ENCODE measurements around the gene LENG1.
"Not testable (repeated sequence)": the region's sequence is repeated elsewhere in the genome, so short reads cannot be mapped to it uniquely, and the experiment has no call there.

LENG1 gene

DNA sequence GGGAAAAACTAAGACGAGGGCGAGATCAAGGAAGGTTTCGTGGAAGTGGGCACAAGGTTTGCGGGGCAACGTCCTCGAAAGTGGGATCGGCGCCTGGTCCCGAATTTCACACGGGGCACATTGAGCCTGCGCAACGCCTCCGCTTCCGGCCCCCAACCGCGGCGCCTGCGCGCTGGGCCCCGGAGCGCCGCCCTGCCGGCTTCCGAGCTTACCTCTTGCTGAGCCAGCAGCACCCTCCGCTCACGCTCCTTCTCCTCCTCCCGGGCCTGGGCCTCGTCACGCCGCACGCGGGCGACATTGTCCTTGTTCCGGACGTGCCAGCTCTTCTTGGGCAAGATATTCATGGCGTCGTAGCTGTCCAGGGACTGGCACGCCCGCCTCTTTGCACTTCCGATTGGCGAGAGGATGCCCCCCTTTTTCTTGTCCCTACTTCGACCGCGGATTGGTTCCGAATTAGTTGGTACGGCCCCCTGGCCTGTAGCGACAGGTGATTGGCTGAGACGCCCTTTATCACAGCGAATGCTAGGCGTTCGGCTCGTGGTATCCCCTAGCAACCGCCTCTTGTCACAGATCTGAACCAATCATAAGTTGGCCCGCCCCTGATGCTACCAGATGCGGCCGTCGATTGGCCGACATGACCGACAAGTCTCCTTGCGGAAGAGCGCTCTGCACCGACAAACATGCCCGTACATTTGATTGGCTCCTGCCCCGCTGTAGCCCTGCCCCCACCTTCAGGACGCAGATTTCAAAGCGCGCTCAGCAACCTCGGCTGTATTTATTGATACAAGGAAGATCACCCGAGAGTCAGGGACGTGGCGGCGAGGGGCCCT, at the start of gene LENG1:
LENG1 (minus strand) TSS at position 370 of the 830 bp plus-strand sequence; CDS start at position 344, 26 bp downstream.
- FAIRE-seq, result peak; percentile 99

DNA sequence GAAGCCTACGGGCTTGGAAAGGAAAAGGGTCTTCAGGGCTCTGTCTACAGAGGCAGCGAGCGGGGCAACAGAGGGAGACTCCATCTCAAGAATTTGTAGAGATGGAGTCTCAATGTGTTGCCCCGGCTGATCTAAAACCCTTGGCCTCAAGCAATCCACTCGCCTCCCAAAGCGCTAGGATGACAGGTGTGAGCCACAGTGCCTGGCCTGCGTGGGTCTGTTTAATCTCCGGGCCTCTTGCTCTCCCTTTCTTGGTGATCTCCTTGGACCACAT, 49.2 kb upstream of the LENG1 start:
- FAIRE-seq, result no peak

DNA sequence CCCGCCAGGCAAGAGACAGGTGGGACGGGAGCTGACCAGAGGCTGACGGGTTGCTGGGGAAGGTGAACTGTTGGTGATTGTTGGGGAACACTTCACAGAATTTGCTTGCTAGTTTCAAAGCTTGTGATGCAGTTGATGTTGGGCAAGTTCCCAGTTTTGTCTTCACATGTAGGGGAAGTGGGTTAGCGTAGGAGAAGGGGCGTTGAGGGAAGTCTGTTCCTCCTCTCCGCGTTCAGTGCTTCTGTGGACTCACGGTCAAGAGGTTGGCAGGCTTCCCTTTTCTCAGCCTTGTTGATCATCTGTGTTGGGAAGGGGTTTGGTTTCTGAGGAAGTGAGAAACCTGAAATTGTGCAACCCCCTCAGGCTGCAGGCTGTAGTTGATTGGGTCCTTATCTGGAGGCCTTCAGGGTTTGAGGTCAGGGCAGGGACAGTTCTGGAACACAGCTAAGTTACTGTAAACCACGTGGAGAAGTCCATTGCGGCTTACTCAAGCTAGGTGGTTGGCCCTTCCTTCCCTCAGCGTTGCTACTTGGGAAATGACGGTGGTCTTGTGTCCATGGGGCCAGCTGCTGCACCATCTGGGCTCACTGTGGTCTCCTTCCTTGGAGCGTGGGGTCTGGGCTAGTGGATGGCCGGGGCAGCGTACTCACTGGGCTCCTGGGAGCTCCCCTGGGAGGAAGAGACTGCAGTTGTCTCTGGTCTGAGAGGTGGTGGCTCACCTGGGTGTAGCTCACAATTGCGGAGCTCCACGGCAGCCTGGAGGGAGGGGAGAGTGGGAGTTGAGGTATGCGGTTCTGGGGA, 48.7 kb upstream of the LENG1 start:
- no peak for FAIRE-seq

DNA sequence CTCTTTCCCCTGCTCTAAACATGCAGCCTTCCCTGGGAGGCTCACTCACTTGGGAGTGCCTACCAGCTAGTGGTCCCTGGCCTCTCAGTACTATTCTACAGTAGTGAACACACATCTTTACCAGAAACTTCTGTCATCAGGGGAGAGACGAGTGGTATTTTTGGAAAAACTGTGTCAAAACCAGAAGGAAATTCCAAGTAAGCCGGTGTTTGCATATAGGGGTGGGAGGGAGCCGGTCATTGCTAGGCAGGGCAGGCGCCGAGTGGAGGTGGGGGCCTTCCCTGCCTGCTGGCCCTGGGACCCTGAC, 48.1 kb upstream of the LENG1 start:
- no peak for FAIRE-seq

DNA sequence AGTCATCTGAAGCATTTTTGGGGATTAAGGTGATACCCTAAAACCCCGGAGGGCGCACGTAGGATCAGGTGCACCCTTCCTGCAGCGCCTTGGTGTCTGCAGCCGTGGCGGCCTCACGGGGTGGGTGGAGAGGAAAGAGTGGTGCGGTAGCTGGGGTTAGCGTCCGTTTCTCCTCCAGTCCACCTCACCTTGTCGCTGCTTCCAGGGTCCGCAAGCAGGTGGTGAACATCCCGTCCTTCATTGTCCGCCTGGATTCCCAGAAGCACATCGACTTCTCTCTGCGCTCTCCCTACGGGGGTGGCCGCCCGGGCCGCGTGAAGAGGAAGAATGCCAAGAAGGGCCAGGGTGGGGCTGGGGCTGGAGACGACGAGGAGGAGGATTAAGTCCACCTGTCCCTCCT, 47.7 kb upstream of the LENG1 start:
- FAIRE-seq, result not testable (repeated sequence)

DNA sequence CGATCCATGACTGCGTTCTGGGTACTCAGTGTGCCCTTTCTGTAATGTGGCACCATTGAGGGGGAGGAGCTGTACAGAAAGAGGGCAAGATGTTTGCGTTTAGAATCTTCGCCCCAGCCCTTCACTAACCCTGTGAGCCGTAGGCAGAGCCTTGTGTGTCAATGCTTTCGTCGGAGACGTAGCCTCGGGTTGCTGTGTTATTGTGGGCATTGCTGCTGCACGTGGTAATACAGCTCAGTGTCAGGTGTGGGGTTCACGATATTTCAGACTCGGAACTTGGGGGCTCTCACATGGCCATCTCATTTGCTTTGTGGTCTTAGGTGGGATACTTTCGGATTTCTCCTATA, 47.3 kb upstream of the LENG1 start:
- no peak for FAIRE-seq

DNA sequence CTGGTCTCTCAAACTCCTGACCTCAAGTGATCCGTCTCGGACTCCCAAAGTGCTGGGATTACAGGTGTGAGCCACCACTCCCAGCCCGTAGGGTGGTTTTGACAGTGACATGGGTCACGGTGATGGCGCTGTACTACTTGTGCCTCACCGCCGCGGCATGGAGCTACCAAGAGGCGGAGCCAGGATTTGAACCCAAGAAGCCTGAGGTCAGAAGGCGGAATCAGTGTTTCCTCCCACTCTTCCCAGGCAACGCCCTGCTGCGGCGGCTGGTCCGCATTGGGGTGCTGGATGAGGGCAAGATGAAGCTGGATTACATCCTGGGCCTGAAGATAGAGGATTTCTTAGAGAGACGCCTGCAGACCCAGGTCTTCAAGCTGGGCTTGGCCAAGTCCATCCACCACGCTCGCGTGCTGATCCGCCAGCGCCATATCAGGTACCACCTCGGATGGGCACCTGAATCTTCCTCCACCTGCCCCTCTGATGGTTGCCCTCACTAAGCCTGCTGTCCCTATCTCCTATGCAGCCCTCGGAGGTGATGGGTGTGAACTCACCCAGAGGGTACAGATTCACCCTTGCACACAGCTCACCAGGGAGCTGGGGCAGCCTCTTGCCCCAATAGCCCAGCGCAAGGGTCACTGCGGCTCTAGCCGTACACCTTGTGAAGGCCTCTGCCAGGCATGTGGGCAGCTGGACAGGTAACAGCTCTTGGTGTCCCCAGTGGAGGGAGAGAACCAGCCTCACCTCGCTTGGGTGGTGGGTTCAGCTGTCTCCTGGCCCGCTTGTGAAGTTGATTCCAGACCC, 46.7 kb upstream of the LENG1 start:
- no peak for FAIRE-seq

DNA sequence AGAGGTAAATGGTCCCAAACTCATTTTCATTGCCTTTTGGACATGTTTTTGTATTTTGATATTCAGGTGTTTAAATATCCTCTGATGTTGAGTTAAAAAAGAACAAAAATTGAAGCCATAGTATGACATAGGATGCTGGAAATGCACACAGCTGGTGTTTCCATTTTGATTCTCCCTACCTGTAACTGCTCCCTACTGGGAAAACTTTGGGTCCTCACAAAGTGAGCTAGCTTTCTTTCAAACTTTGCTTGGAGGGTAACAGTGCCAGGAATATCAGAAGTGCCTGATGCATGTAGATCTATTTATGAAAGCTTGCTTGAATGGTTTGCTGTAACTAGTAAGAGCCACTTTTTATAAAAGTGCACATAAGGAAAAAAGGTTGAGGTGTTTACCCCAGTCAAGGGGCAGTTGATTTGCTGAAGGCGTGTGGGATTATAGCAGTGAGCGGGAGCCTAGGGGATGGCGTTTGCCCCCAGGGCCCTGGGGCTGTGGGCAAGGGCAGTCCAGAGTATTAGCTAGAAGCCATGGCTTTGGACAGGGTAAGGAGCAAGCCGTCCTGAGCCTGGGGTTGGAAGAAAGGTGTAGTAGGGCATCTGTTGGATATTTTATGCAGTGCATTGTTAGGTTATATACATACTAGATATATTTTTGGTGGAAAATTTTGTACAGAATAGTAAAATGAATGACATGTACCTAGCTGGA, 45.4 kb upstream of the LENG1 start:
- no peak for FAIRE-seq

DNA sequence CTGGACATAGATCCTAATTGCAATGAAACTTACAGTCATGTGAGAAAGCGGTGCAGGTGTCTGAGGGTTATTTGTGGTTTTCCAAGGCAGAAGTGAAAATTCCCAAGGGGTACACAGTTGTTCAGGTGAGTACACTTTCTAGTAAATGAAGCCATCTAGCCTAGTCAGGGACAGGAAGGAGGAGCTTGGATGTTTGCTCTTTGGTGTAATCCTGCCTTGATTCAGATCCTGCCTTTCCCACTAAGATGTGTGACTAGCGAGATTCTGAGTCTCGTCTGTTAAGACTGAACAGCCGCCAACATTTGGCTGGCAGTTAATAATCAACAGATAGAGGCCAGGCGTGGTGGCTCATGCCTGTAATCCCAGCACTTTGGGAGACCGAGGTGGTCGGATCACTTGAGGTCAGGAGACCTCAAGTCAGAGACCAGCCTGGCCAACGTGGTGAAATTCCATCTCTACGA, 43.7 kb upstream of the LENG1 start:
- no peak for FAIRE-seq

DNA sequence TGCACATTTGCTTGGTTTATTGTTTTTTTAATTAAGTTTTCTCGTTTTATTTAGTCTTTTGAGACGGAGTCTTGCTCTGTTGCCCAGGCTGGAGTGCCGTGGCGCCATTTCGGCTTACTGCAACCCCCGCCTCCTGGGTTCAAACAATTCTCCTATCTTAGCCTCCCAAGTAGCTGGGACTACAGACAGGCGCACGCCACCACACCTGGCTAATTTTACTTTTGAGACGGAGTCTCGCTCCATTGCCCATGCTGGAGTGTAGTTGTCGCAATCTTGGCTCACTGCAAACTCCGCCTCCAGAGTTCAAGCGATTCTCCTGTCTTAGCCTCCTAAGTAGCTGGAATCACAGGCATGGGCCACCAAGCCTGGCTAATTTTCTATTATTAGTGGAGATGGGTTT, 42.5 kb upstream of the LENG1 start:
- FAIRE-seq, result no peak

DNA sequence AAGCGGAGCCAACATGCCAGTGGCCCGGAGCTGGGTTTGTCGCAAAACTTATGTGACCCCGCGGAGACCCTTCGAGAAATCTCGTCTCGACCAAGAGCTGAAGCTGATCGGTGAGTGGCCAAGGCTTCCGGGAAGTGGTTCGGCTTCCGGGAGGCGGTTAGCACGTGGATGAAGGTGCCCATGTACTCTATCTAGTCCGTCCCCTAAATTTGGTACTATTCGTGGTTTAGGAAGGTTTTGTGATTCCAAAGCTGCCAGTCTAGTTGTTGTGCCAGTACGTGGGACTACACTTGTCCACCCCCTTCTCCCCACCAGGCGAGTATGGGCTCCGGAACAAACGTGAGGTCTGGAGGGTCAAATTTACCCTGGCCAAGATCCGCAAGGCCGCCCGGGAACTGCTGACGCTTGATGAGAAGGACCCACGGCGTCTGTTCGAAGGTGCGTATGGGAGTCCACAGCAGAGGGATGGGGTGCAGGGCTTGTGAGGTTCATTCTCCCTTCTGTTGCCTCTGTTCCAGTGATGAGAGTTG, 41.7 kb upstream of the LENG1 start:
- FAIRE-seq, result no peak

DNA sequence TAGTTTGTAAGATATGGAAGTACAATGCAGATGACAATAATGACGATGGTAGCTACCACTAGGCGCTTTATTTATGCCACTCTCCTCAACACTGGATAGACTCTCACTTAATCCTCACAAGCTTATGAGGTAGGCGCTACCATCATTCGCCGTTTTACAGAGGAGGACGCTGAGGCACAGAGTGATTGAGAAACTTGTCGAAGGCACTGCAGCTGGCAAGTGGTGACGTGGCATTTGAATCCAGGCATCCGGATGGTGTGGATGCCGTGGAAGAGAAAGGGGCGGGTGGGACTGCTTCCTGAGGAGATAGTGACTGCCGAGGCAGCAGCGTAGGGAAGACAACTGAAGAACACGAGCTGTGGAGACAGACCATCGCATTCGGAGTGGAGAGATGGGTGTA, 39.9 kb upstream of the LENG1 start:
- no peak for FAIRE-seq

DNA sequence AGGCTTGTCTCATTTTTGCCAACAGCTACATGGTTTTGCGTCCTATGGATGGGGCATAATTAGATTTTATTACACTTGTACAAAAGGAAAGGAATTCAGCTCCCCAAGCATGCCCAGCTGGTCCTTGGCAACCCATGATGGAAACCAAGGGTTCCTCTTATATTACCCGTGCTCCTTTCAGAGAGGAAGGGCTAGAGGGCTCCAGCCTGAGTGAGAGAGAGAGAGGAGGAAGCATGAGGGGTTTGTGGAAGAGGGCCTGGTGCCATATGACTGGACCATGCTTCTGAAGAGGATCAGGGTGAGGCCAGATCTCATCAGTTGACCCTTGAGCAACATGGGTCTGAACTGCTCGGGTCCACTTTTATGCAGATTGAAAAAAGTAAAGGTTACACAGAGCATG, 37.6 kb upstream of the LENG1 start:
- no peak for FAIRE-seq

DNA sequence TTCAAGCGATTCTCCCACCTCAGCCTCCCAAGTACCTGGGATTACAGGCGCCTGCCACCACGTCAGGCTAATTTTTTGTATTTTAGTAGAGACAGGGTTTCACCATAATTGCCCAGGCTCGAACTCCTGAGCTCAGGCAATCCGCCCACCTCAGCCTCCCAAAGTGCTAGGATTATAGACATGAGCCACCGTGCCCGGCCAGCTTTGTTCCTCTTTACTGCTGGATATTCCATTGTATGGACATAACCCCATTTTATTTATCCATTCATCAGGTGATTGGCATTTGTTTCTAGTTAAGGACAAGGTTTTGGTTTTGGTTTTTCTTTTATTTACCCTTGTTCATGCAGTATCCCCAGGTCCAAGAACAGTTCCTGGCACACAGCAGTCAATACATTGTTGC, 37.0 kb upstream of the LENG1 start:
- no peak for FAIRE-seq

DNA sequence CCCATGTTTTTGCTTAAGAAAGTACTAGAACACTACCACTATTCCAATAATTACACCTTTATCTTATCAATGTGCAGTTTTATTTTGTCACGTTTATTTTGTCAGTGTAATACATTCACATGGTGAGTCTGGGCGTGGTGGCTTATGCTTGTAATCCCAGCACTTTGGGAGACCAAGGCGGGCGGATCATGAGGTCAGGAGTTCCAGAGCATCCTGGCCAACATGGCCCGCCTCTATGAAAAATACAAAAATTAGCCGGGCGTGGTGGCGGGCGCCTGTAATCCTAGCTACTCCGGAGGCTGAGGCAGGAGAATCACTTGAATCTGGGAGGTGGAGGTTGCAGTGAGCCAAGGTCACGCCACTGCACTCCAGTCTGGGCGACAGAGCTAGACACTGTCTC, 34.9 kb upstream of the LENG1 start:
- FAIRE-seq, result not testable (repeated sequence)

DNA sequence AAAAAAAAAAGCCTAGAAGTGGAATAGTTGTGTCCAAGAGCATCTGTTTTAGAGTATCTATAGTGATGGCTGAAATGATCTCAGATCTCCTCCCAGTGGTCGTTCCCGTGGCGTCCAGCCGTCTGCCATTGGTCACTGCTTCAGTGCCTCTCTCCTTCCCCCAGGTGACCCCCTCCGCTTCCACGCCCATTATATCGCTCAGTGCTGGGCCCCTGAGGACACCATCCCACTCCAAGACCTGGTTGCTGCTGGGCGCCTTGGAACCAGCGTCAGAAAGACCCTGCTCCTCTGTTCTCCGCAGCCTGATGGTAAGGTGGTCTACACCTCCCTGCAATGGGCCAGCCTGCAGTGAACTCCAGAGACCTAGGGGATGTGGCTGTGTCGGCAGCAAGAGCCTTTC, 33.5 kb upstream of the LENG1 start:
- no peak for FAIRE-seq

DNA sequence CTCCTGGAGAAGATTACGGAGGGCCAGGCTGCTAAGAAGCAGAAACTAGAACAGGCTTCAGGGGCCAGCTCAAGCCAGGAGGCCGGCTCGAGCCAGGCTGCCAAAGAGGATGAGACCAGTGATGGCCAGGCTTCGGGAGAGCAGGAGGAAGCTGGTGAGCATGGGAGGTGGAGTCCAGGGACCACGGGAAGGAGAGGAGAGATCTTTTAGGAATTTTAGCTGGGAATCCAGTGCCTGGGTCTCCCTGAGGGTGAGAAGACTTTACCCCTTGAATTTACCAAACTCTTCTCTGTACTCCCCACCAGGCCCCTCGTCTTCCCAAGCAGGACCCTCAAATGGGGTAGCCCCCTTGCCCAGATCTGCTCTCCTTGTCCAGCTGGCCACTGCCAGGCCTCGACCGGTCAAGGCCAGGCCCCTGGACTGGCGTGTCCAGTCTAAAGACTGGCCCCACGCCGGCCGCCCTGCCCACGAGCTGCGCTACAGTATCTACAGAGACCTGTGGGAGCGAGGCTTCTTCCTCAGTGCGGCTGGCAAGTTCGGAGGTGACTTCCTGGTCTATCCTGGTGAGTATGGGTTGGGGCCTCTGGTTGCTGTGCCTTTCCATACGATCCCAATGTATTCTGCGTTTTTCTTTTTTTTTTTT, 32.4 kb upstream of the LENG1 start:
- FAIRE-seq, result no peak

DNA sequence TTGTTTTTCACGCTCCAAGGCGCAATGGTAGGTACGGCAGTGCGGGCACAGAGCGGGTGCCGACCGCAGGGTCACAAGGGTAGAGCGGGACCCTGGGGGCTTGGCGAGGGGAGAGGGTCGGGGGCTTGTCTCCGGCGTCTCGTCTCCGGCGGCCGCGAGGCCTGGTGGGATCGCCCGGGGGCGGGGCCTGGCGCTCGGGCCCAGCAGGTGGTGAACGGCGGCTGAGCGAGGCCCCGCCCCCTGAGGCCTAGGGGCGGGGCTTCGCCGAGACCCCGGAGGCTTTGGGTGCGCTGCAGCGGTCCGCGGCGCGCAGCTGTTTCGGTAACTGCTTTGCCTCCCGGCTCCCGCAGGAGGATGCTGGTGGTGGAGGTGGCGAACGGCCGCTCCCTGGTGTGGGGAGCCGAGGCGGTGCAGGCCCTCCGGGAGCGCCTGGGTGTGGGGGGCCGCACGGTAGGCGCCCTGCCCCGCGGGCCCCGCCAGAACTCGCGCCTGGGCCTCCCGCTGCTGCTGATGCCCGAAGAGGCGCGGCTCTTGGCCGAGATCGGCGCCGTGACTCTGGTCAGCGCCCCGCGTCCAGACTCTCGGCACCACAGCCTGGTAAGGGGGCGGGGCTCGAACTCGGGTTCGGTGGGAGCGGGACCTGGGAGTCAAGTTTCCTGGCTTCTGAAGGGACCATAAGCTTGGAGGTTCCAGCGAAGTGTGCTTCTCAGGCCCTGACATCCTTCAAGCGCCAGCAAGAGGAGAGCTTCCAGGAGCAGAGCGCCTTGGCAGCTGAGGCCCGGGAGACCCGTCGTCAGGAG, 31.7 kb upstream of the LENG1 start, which contains the start of gene TSEN34:
TSEN34 (plus strand) TSS at position 298 of the 800 bp plus-strand sequence; CDS start at position 355, 57 bp downstream.
- no peak for FAIRE-seq

DNA sequence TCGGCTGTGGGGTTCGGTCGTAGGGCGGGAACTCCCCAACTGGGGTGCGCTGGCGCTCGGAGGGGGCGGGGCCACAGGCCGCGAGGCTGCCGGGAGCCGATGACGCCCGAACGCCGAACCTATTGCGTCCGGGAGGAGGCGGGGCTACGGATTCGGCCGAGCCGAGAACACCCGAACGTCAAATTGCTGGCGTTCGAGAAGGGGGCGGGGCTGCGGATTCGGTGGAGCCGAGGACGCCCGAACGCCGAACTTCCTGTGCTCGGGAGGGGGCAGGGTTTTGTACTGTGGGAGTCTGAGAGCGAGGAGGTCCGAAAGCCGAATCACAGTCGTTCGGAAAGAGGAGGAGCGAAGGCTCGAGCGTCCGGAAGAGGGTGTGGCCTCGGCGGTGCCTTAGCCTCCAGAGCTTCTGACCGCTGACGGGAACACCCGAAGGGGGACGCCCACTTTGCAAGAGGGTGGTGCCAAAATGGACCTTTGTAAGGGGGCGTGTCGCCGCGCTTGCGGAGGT, 31.0 kb upstream of the LENG1 start:
- FAIRE-seq, result peak; percentile 45

DNA sequence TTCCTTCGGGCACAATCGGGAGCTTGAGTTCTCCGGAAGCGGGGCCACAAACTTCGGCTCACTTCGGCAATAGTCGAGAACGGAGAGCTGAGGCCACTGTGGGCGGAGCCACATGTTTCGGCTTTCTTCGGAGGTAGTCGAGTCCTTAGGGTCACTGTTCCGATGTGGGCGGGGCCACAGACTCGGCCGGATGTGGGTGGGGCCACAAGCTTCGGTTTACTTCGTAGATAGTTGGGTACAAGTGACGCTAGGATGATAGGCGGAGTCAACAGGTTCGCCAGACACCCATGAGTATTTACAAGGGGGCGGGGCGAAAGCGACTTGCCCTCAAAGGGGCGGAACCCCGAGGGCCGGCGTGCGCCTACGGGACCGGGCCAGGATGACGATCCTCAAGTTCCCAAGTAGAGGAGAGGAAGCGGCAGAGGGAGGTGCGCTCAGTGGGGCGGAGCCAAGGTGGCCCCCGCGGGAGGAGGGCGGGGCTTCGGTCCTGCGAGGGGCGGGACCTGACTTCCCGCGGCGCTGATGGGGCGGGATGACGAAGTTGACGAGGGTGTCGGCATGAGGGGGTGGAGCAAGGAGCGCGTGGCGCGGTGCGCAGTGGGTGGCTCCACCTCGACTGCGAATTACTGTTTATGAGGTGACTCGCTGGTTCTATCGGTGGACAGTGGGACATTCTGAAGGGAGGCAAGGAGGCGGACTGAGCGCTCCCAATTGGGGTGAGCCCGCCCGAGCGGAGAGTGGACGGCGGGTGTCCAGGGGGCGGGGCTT, 30.4 kb upstream of the LENG1 start:
- FAIRE-seq, result peak; percentile 98
